NCI-H748 treated with DMSO at 0.1 percent for 48 hours (cell line): ENCODE results near the gene SBK2.
"Not testable (repeated sequence)": the region's sequence is repeated elsewhere in the genome, so short reads cannot be mapped to it uniquely, and the experiment has no call there.

Experiments
- DNase-seq: peaks from one replicate; lab custom pipeline; 2025; lab: John Stamatoyannopoulos, UW

The SBK2 gene

GRCh38 chr19:55536951-55537740 lies at the start of gene SBK2:
Gene SBK2 (minus strand): TSS chr19:55537133. CDS start chr19:55536294, 839 bp downstream.
- DNase-seq: no peak

GRCh38 chr19:55585658-55586339 lies 48.9 kb upstream of the SBK2 start:
- DNase-seq: peak; percentile 63

GRCh38 chr19:55584871-55585270 lies 47.9 kb upstream of the SBK2 start:
- DNase-seq: no peak

- not testable (repeated sequence) for DNase-seq
Observed at GRCh38 chr19:55583897-55584296, 47.0 kb upstream of the SBK2 start.

DNA sequence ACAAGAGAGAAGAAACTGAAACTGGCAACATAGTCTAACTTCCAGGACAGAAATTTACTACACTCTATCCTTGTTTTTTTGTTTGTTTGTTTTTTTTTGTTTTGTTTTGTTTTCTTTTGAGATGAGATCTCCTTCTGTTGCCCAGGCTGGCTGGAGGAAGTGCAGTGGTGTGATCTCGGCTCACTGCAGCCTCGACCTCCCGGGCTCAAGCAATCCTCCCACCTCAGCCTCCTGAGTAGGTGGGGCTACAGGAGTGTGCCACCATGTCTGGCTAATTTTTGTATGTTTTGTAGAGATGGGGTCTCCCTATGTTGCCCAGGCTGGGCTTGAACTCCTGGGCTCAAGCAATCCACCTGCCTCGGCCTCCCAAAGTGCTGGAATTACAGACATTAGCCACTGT lies 45.4 kb upstream of the SBK2 start:
- DNase-seq: not testable (repeated sequence)

DNA sequence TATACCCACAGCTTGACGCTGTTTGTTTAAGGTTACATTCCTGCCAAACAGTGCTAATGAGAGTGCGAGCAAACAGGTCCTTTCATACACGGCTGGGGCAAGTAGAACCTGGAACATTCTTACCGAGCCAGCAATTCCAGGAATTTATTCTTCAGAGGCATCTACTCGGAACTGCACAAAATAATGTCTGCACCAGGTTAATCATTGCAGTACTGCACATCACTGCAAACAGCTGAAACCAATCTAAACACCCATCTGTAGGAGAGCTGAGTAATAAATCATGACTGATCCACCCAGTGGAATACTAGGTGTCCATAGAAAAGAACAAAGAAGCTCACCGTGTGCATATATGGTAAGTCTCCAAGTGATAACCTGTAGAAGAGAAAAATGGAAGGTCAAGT lies 44.9 kb upstream of the SBK2 start:
- DNase-seq: no peak

GRCh38 chr19:55581145-55581822 lies 44.4 kb upstream of the SBK2 start:
- DNase-seq: no peak

GRCh38 chr19:55580628-55581144 lies 43.8 kb upstream of the SBK2 start, which contains the start of gene ZNF579:
Gene ZNF579 (minus strand): TSS chr19:55580848. CDS start chr19:55579639, 1,209 bp downstream.
- peak; percentile 73 for DNase-seq

DNA sequence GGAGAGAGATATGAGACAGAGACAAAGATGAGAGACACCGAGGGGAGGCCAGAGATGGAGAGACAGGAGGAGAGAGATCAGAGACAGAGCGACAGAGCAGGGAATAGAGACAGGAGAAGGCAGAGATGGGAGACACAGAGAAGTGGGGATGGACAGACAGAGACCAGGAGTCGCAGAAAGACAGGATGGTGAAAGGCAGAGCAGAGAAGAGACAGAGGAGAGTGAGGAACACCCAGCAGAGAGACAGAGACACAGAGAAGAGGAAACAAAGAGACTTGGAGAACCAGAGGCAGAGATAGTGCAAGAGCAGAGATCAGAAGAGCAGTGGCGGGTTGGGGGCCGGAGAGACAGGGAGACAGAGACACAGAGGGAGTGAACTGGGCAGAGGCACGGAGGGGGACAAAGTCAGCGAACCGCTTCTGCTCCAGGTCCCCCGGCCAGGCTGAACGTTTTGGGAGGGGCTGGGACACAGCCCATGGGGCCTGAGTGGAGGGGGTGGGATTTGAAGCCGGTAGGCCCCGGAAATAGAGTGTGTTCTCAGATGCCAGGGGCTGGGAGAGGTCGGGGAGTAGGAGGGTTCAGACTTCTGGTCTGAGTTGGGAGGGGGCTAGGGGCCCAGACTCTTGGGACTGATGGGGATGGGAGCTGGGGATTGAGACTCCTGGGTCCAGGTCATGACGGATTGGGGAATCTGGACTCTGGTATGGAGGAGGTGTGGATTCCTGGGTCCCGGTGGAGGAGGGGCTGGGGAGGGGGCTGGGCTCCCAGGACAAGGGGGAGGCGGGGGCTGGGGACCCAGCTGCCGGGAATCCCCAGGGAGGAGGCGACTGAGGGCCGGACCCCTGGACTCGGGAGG lies 43.1 kb upstream of the SBK2 start:
- no peak for DNase-seq

GRCh38 chr19:55578761-55579747 lies 42.1 kb upstream of the SBK2 start:
- DNase-seq: no peak

- DNase-seq: no peak
Observed at GRCh38 chr19:55578031-55578760, 41.3 kb upstream of the SBK2 start.

DNA sequence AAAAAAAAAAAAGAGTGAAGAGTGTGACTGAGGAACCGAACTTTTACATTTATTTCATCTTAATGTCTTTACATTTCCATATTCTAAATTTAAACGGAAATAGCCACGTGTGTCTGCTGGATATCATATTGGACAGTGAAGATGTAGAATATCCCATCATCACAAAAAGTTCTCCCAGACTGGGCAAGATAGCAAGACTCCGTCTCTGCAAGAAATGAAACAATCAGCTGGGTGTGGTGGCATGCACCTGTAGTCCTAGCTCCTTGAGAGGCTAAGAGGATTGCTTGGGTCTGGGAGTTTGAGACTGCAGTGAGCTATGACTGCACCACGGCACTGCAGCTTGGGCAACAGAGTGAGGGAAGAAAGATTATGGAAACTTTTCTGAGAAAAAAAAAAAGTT lies 39.8 kb upstream of the SBK2 start:
- DNase-seq: no peak

DNA sequence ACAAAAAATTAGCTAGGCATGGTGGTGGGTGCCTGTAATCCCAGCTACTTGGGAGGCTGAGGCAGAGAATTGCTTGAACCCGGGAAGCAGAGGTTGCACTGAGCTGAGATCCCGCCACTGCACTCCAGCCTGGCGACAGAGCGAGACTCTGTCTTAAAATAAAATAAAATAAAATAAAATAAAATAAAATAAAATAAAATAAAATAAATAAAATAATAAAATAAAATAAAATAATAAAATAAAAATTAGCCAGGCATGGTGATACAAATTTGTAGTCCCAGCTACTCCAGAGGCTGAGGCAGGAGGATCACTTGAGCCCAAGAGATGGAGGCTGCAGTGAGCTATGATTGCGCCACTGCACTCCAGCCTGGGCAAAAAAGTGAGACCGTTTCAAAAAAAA lies 37.0 kb upstream of the SBK2 start:
- DNase-seq: not testable (repeated sequence)

DNA sequence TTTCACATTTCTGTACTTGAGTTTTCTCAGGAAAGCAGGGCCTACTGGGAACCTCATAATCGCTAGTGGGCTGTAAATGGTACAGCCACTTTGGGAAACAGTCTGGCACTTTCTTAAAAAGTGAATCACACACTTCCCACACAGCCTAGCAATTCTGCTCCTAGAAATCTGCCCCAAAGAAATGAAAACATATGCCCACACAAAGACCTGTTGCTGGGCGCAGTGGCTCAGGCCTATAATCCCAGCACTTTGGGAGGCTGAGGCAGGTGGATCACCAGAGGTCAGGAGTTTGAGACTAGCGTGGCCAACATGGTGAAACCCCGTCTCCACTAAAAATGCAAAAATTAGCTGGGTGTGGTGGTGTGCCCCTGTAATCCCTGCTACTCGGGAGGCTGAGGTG lies 32.5 kb upstream of the SBK2 start:
- not testable (repeated sequence) for DNase-seq

GRCh38 chr19:55567708-55568328 lies 30.9 kb upstream of the SBK2 start:
- DNase-seq: no peak

DNA sequence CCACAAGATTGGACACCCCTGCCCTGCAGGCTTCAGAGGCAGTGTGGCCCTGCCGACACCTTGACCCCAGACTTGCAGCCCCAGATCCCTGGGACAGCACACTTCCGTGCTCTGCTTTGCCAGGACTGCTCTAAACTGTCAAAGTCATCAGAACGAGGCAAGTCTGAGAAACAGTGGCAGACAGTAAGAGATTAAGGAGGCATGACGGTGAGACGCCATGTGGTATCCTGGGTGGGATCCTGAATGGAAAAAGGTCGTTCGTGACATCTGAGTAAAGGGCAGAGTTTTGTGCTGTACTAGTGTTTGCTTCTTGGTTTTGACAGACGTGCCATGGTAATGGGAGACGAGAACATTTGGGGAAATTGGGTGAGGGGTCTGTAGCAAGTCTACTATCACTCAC lies 29.9 kb upstream of the SBK2 start:
- DNase-seq: no peak

GRCh38 chr19:55563261-55563690 lies 26.3 kb upstream of the SBK2 start:
- peak; percentile 7 for DNase-seq

GRCh38 chr19:55559684-55560083 lies 22.8 kb upstream of the SBK2 start:
- DNase-seq: no peak

DNA sequence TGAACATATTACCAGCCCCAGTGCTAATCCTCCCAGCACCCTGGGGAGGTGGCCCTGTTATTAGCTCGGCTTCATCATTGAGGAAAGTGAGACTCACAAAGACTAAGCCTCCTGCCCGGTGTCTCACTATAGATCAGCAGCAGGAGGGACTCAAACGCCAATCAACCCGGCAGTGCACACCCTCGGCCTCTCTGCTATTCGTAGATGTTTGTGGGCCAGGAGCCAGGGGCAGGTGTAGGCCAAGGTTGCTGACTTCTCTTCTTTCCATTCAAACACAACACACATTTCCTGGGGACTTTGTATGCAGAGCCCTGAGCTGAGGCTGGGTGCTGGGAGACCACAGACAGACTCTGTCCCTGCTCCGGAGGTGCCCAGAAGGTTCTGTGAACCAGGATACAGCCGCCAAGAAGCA lies 17.8 kb upstream of the SBK2 start:
- no peak for DNase-seq
